Measurements from ENCODE around the gene SLC35D1.
A peak's percentile ranks its signal among the peaks of the same experiment; 100 is the strongest.

GRCh38 chr1:67053785-67054772, at the start of gene SLC35D1:
- TF ChIP-seq ARID3A (IDR thresholded peaks at IDR 0.05; ENCODE audit: low read depth, low read length) = no peak
- TF ChIP-seq SP2 (CRISPR knock-in tag; IDR thresholded peaks at IDR 0.05) = no peak
- peak; percentile 93 for TF ChIP-seq MED8 (CRISPR knock-in tag; IDR thresholded peaks at IDR 0.05; ENCODE audit: insufficient replicate concordance)
